ENCODE results near the gene PPP1R3E.

Gene PPP1R3E, protein sequence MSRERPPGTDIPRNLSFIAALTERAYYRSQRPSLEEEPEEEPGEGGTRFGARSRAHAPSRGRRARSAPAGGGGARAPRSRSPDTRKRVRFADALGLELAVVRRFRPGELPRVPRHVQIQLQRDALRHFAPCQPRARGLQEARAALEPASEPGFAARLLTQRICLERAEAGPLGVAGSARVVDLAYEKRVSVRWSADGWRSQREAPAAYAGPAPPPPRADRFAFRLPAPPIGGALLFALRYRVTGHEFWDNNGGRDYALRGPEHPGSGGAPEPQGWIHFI

GRCh38 chr14:23302290-23303225 is at the start of gene PPP1R3E:
Gene PPP1R3E, minus strand, starts transcription at chr14:23302859. Its CDS starts 283 bp downstream, at chr14:23302576.
- no peak for TF ChIP-seq CTCF (IDR thresholded peaks at IDR 0.05)

- TF ChIP-seq CTCF (IDR thresholded peaks at IDR 0.05): no peak; the same call in 1 of the 2 replicates
These were observed 49.2 kb upstream of the PPP1R3E start for GRCh38 chr14:23351681-23352505.

DNA sequence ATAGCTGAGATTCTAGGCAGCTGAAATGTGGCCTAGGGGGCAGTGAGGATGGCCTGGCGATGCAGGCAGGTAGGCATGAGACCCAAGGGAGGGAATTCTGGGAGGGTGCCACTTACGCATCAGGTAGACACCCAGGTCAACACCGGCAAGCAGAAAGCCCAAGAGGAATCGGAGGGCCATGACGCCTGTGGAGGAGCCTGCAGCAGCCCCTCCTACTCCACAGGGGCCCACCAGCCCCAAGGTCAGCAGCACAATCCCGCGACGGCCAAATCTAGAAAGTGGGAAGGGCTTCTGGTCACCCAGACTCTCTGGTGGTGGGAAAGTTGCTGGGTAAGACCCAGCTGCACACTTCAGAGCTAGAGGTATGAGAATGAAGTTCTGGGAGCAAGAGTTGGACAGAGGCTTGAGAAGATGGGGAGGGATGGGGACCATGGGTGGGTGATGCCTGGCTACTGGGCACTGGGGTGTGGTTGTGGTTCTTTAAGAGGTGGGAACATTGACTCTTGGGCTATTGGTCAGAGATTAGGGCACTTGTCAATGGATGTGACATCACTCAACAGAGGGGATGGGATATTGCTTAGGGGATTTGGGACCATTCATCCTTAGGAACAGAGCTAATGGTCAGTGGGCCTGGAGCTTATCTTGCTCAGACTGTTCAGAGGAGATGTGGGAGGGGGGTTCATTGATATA is 46.6 kb upstream of the PPP1R3E start:
- TF ChIP-seq CTCF (IDR thresholded peaks at IDR 0.05): no peak

DNA sequence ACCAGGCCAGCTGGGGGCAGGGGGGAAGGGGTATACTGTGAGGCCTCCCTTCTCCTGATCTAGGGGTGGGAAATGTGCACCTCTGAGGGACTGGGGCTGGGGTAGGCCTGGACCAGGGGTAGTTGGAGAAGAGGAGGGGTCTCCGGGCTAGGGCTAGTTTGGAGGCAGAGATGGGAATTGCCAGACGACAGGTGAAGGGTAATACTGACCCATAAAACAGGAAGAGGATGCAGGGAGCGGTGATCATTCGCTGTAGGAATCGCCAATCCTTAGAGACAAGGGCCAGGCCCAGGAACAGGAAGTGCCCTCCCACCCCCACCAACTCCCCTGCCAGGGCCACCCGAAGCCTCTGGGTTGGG is 45.6 kb upstream of the PPP1R3E start:
- TF ChIP-seq CTCF (IDR thresholded peaks at IDR 0.05): no peak

- no peak for TF ChIP-seq CTCF (IDR thresholded peaks at IDR 0.05)
These were observed 45.0 kb upstream of the PPP1R3E start for GRCh38 chr14:23347406-23348296.

- no peak for TF ChIP-seq CTCF (IDR thresholded peaks at IDR 0.05)
These were observed 44.2 kb upstream of the PPP1R3E start for GRCh38 chr14:23346693-23347405.
